H1 (cell line): ENCODE measurements around the gene SLCO2A1. TPM values are rescaled to one million over a fixed set of nuclear protein-coding genes. Genes with fewer than 3 reads are reported as not detected.
A peak's percentile ranks its signal among the peaks of the same experiment; 100 is the strongest.

Source experiments
- CTCF ChIA-PET: fragments of 300-600 bp; sonication (Branson Sonifier 250); formaldehyde crosslinking; loops from one replicate; lab custom pipeline; 2021; ENCODE audit not compliant: partially characterized antibody; lab: Charles Lee
- POLR2A ChIA-PET: fragments of 300-600 bp; sonication (Branson Sonifier 250); formaldehyde crosslinking; loops from one replicate; lab custom pipeline; 2021; ENCODE audit warnings: inconsistent platforms; ENCODE audit not compliant: partially characterized antibody; lab: Charles Lee
- DNase-seq, 2 experiments: peaks; one replicate each; pipeline versions ENCODE4 v3.0.0 to v3.0.0-alpha.2; 2010 to 2022; ENCODE audit warnings: low spot score in 2 of 2, low read depth in 1 of 2, mixed read lengths in 1 of 2
- FAIRE-seq: peaks from 2 replicates; lab custom pipeline; 2011; peaks lifted over from hg19 to GRCh38; lab: Jason Lieb, UNC
- H2AFZ ChIP-seq: 2 replicates; pipeline ENCODE4 v1.8.1; 2012; ENCODE audit warnings: low read length, inconsistent platforms
- H2AK5ac ChIP-seq: 2 replicates; pipeline ENCODE4 v1.6.1; 2013; ENCODE audit warnings: low read depth, low read length
- H2BK120ac ChIP-seq: replicated peaks from 2 replicates; pipeline ENCODE3; 2013; ENCODE audit warnings: low read depth, low read length, inconsistent platforms
- H2BK12ac ChIP-seq: 2 replicates; pipeline ENCODE4 v1.6.1; 2013; ENCODE audit warnings: low read depth, low read length
- H2BK15ac ChIP-seq: 2 replicates; pipeline ENCODE4 v1.6.1; 2013; ENCODE audit warnings: low read length
- H2BK20ac ChIP-seq: 2 replicates; pipeline ENCODE4 v1.6.1; 2013; ENCODE audit warnings: low read length
- H2BK5ac ChIP-seq: 2 replicates; pipeline ENCODE4 v1.6.1; 2013; ENCODE audit warnings: low read depth, low read length
- H3K14ac ChIP-seq: 2 replicates; pipeline ENCODE4 v1.6.1; 2013; ENCODE audit warnings: inconsistent platforms; ENCODE audit not compliant: insufficient read length
- H3K18ac ChIP-seq: 2 replicates; pipeline ENCODE4 v1.6.1; 2013; ENCODE audit warnings: low read length; ENCODE audit errors: extremely low read depth
- H3K23ac ChIP-seq: 2 replicates; pipeline ENCODE4 v1.6.1; 2013; ENCODE audit warnings: inconsistent platforms; ENCODE audit not compliant: insufficient read length
- H3K23me2 ChIP-seq: 2 replicates; pipeline ENCODE4 v1.6.1; 2013; ENCODE audit warnings: low read depth, low read length
- H3K27ac ChIP-seq: 2 replicates; pipeline ENCODE4 v1.6.1; 2011; ENCODE audit warnings: low read depth, low read length, inconsistent platforms
- H3K27me3 ChIP-seq, 4 experiments: replicated peaks in 1 of 4; 1 replicate in 1 of 4; 2 replicates in 3 of 4; pipeline versions ENCODE4 v1.6.1 to v1.8.1; 2011 to 2013; ENCODE audit warnings: low read length in 3 of 4, mild to moderate bottlenecking in 3 of 4, inconsistent platforms in 2 of 4, mixed read lengths in 2 of 4, moderate library complexity in 1 of 4; ENCODE audit not compliant: control insufficient read depth in 3 of 4, insufficient read depth in 3 of 4; ENCODE audit errors: extremely low read depth in 1 of 4
- H3K36me3 ChIP-seq, 4 experiments: 2 replicates each; pipeline versions ENCODE4 v1.6.1 to v1.8.1; 2011 to 2013; ENCODE audit warnings: mild to moderate bottlenecking in 4 of 4, low read length in 3 of 4, moderate library complexity in 2 of 4, control low read depth in 1 of 4, inconsistent platforms in 1 of 4; ENCODE audit not compliant: insufficient read depth in 4 of 4, control insufficient read depth in 2 of 4
- H3K4ac ChIP-seq: replicated peaks from 2 replicates; pipeline ENCODE3; 2013; ENCODE audit warnings: low read length, low read depth, mixed read lengths, inconsistent platforms; ENCODE audit not compliant: insufficient read length
- H3K4me1 ChIP-seq, 4 experiments: replicated peaks in 1 of 4; 1 replicate in 1 of 4; 2 replicates in 3 of 4; pipeline versions ENCODE4 v1.6.1 to v1.8.1; 2011 to 2013; ENCODE audit warnings: low read length in 3 of 4, inconsistent platforms in 2 of 4, mixed read lengths in 1 of 4; ENCODE audit not compliant: insufficient read depth in 4 of 4, control insufficient read depth in 3 of 4
- H3K4me2 ChIP-seq, 2 experiments: 2 replicates each; pipeline versions ENCODE4 v1.6.1 to v1.8.1; 2011 to 2013; ENCODE audit warnings: low read depth in 2 of 2, low read length in 2 of 2, control low read depth in 1 of 2, inconsistent platforms in 1 of 2, mild to moderate bottlenecking in 1 of 2; ENCODE audit not compliant: insufficient read depth in 1 of 2
- H3K4me3 ChIP-seq, 4 experiments: fragments of 200-600, 300-600 bp in 1 of 4; sonication (generic), shearing (Covaris generic), sonication (Bioruptor Twin) in 1 of 4; 2 replicates each; pipeline versions ENCODE4 v1.5.1 to v1.8.1; 2011 to 2016; ENCODE audit warnings: low read length in 4 of 4, low read depth in 3 of 4, control low read depth in 2 of 4, inconsistent platforms in 2 of 4, mild to moderate bottlenecking in 2 of 4, mixed read lengths in 1 of 4, moderate library complexity in 1 of 4; ENCODE audit not compliant: insufficient read depth in 2 of 4; ENCODE audit errors: extremely low read depth in 1 of 4
- H3K56ac ChIP-seq: replicated peaks from 2 replicates; pipeline ENCODE3; 2013; ENCODE audit warnings: low read depth, mild to moderate bottlenecking, mixed read lengths, low read length, inconsistent platforms; ENCODE audit not compliant: insufficient read length
- H3K79me1 ChIP-seq: 2 replicates; pipeline ENCODE4 v1.6.1; 2013; ENCODE audit warnings: low read depth, low read length, control low read depth
- H3K79me2 ChIP-seq, 2 experiments: 2 replicates each; pipeline versions ENCODE4 v1.6.1 to v1.8.1; 2012 to 2013; ENCODE audit warnings: low read length in 2 of 2, mild to moderate bottlenecking in 2 of 2, inconsistent platforms in 1 of 2; ENCODE audit not compliant: insufficient read depth in 2 of 2, control insufficient read depth in 1 of 2
- H3K9ac ChIP-seq, 4 experiments: replicated peaks in 1 of 4; 1 replicate in 1 of 4; 2 replicates in 3 of 4; pipeline versions ENCODE4 v1.6.1 to v1.8.1; 2011 to 2013; ENCODE audit warnings: low read depth in 3 of 4, low read length in 3 of 4, control low read depth in 2 of 4, mild to moderate bottlenecking in 2 of 4, moderate library complexity in 2 of 4, inconsistent platforms in 1 of 4; ENCODE audit errors: extremely low read depth in 1 of 4
- H3K9me3 ChIP-seq, 2 experiments: 2 replicates each; pipeline versions ENCODE4 v1.6.1 to v1.8.1; 2012 to 2013; ENCODE audit warnings: mild to moderate bottlenecking in 2 of 2, moderate library complexity in 2 of 2, control low read depth in 1 of 2, inconsistent platforms in 1 of 2, low read depth in 1 of 2, low read length in 1 of 2, mixed read lengths in 1 of 2; ENCODE audit not compliant: insufficient read depth in 2 of 2
- H4K20me1 ChIP-seq, 2 experiments: replicated peaks in 1 of 2; 2 replicates each; pipeline versions ENCODE3 to v1.8.1; 2011 to 2013; ENCODE audit warnings: inconsistent platforms in 2 of 2, low read length in 2 of 2, mild to moderate bottlenecking in 1 of 2; ENCODE audit not compliant: insufficient read depth in 2 of 2, control insufficient read depth in 1 of 2
- H4K5ac ChIP-seq: 2 replicates; pipeline ENCODE4 v1.6.1; 2013; ENCODE audit warnings: low read length, low read depth, mixed read lengths, inconsistent platforms; ENCODE audit not compliant: insufficient read length
- H4K8ac ChIP-seq: 2 replicates; pipeline ENCODE4 v1.8.0; 2013; ENCODE audit warnings: mild to moderate bottlenecking, moderate library complexity, low read length, inconsistent platforms; ENCODE audit not compliant: insufficient read depth; ENCODE audit errors: extremely low read depth
- H4K91ac ChIP-seq: replicated peaks from 2 replicates; pipeline ENCODE3; 2013; ENCODE audit warnings: low read length, mixed read lengths, inconsistent platforms; ENCODE audit not compliant: insufficient read length
- BRCA1 ChIP-seq: IDR thresholded peaks from 2 replicates; pipeline ENCODE4 v1.6.1; 2012; ENCODE audit warnings: low read depth, low read length, improper control_type of control experiment
- CHD1 ChIP-seq: IDR thresholded peaks from 2 replicates; pipeline ENCODE4 v1.6.1; 2012; ENCODE audit warnings: low read depth, low read length, improper control_type of control experiment
- EP300 ChIP-seq, 2 experiments: IDR thresholded peaks; 1 replicate in 1 of 2; 2 replicates in 1 of 2; pipeline ENCODE4 v1.6.1; 2011 to 2012; ENCODE audit warnings: low read depth in 2 of 2, low read length in 2 of 2, mild to moderate bottlenecking in 2 of 2, borderline replicate concordance in 1 of 2, inconsistent platforms in 1 of 2, moderate library complexity in 1 of 2
- JUN ChIP-seq: IDR thresholded peaks from 2 replicates; pipeline ENCODE4 v1.6.1; 2011; ENCODE audit warnings: low read depth, mild to moderate bottlenecking, improper control_type of control experiment, low read length
- NANOG ChIP-seq: IDR thresholded peaks from 2 replicates; pipeline ENCODE4 v1.6.1; 2011; ENCODE audit warnings: low read length, low read depth, mild to moderate bottlenecking, inconsistent platforms; ENCODE audit not compliant: insufficient read depth, poor library complexity, severe bottlenecking
- NRF1 ChIP-seq: IDR thresholded peaks from 2 replicates; pipeline ENCODE4 v1.6.1; 2011; ENCODE audit warnings: mild to moderate bottlenecking, low read depth, low read length, improper control_type of control experiment
- RAD21 ChIP-seq, 2 experiments: IDR thresholded peaks in 1 of 2; conservative IDR thresholded peaks in 1 of 2; 2 replicates each; pipeline ENCODE4 v1.6.1; 2011; ENCODE audit warnings: low read depth in 2 of 2, low read length in 2 of 2, improper control_type of control experiment in 1 of 2, inconsistent platforms in 1 of 2, mild to moderate bottlenecking in 1 of 2, moderate library complexity in 1 of 2
- RXRA ChIP-seq: IDR thresholded peaks from 2 replicates; pipeline ENCODE4 v1.6.1; 2011; ENCODE audit warnings: low read depth, mild to moderate bottlenecking, low read length, moderate library complexity; ENCODE audit not compliant: insufficient read depth
- SP2 ChIP-seq: IDR thresholded peaks from 2 replicates; pipeline ENCODE4 v1.6.1; 2012; ENCODE audit warnings: mild to moderate bottlenecking, low read length, inconsistent platforms
- TAF7 ChIP-seq: optimal IDR thresholded peaks from 2 replicates; pipeline ENCODE3; 2011; ENCODE audit warnings: low read depth, mild to moderate bottlenecking, inconsistent platforms, low read length, moderate library complexity, borderline replicate concordance
- USF2 ChIP-seq: IDR thresholded peaks from 2 replicates; pipeline ENCODE4 v1.6.1; 2011; ENCODE audit warnings: low read length, improper control_type of control experiment
- WGBS, 2 experiments: shearing (Covaris generic) in 1 of 2; methylation state at CpG; one replicate each; pipeline versions ENCODE4 v1.1.6 to v1.1.7; 2013 to 2015; ENCODE audit warnings: low lambda C conversion rate in 2 of 2, mixed read lengths in 2 of 2, inconsistent platforms in 1 of 2, low coverage in 1 of 2, missing lambda C conversion rate in 1 of 2; ENCODE audit not compliant: insufficient replicate concordance in 2 of 2, insufficient coverage in 1 of 2, insufficient read length in 1 of 2; ENCODE audit errors: extremely low coverage in 1 of 2, missing lambda C conversion rate in 1 of 2; 5-methylcytosine and 5-hydroxymethylcytosine counted together
- polyA plus RNA-seq, 7 experiments: library from polyadenylated mRNA; depleted of rRNA in 3 of 7; stranded (reverse) in 5 of 7; unstranded in 2 of 7; fragments of >200 nt in 5 of 7; fragments of 200-250 nt in 2 of 7; gene quantifications; 1 replicate in 5 of 7; 2 replicates in 1 of 7; 4 replicates in 1 of 7; pipeline versions ENCODE4 v1.2.1 to v1.2.3, GENCODE V29; 2011 to 2013; ENCODE audit warnings: missing spikeins in 2 of 7, mixed read lengths in 2 of 7
- total RNA-seq: library from RNA; stranded (reverse); fragmentation: NEBNext Ultra II Directional; extraction: Animal tissue kit (Norgen Biotek cat#: 25700); gene quantifications from 2 replicates; pipeline ENCODE4 v1.2.1, GENCODE V29; 2021

SLCO2A1 gene
- total and polyA plus RNA-seq, 2 of the 8 experiments (the other 6 are each of a cell fraction or from before 2014, with no cell fraction given), result 1.1 to 2.3 TPM

GRCh38 chr3:133890972-133891644, 138.6 kb downstream of the SLCO2A1 start:
- CTCF ChIA-PET, result interaction anchor here (0.9 to 1.8 kb wide), 5 partner anchors 10 to 71 kb away, joined by 4 to 7 read pairs (median 4); no protein-coding TSS in a partner anchor
- no peak overlapping the region for H3K4me2 ChIP-seq
- TF ChIP-seq EP300 (IDR thresholded peaks at IDR 0.05; ENCODE audit: borderline replicate concordance in 1 of 2, low read depth in 2 of 2, low read length in 2 of 2) (no peak), RXRA (no peak), NRF1 (no peak), SP2 (no peak), RAD21 (IDR thresholded peaks at IDR 0.05 in 1 of 2, conservative IDR thresholded peaks at IDR 0.05 in 1 of 2; ENCODE audit: low read depth in 2 of 2, low read length in 2 of 2) (no peak), BRCA1 (no peak), NANOG (no peak), USF2 (no peak), TAF7 (no peak), JUN (no peak), CHD1 (no peak)

More at GRCh38 chr3:133890972-133891644, 138.6 kb downstream of the SLCO2A1 start:
- H3K27ac ChIP-seq, result no peak overlapping the region
- H2BK15ac ChIP-seq, result no peak overlapping the region
- FAIRE-seq (no peak), DNase-seq (peak in 1 of 2 experiments; percentile 36)
- no peaks in the 10 kb centered on the region for H4K20me1 ChIP-seq
- H3K23ac ChIP-seq, result no peak overlapping the region
- no peak overlapping the region for H3K56ac ChIP-seq
- POLR2A ChIA-PET, result interaction anchor here (1.6 kb wide), 1 partner anchor 68 kb away, joined by 5 read pairs; no protein-coding TSS in a partner anchor
- H3K4me1 ChIP-seq, result peaks cover 0 to 18% (median 8%) of the 10 kb centered on the region in 4 experiments; a peak in 6 of 7 replicates
- H3K23me2 ChIP-seq, result peaks cover 17% of the 10 kb centered on the region
- no peak overlapping the region for H4K91ac ChIP-seq
- no peak overlapping the region for H3K14ac ChIP-seq
- H3K4me3 ChIP-seq, result no peak overlapping the region
- H3K27me3 ChIP-seq, result peaks cover 5 to 26% (median 18%) of the 10 kb centered on the region in 4 experiments
- H2AK5ac ChIP-seq, result no peak overlapping the region
- no peak overlapping the region for H2BK20ac ChIP-seq
- no peak overlapping the region for H2BK12ac ChIP-seq
- H2BK120ac ChIP-seq, result no peak overlapping the region
- H2BK5ac ChIP-seq, result no peak overlapping the region
- no peak overlapping the region for H2AFZ ChIP-seq
- WGBS, 2 experiments, result 89% methylated on average over 5 of the region's 5 CpGs; no CpG with 5 or more reads in 1 of the 2 experiments
- H4K8ac ChIP-seq, result no peak overlapping the region
- peaks cover 3% of the 10 kb centered on the region for H3K79me1 ChIP-seq
- H3K79me2 ChIP-seq, result no peaks in the 10 kb centered on the region
- no peaks in the 10 kb centered on the region for H3K9me3 ChIP-seq
- H3K9ac ChIP-seq, result no peak overlapping the region
- H3K18ac ChIP-seq, result no peak overlapping the region
- no peak overlapping the region for H3K4ac ChIP-seq
- no peak overlapping the region for H4K5ac ChIP-seq
- H3K36me3 ChIP-seq, result no peaks in the 10 kb centered on the region
